ENCODE data around the gene ZNF214.

Gene ZNF214

DNA sequence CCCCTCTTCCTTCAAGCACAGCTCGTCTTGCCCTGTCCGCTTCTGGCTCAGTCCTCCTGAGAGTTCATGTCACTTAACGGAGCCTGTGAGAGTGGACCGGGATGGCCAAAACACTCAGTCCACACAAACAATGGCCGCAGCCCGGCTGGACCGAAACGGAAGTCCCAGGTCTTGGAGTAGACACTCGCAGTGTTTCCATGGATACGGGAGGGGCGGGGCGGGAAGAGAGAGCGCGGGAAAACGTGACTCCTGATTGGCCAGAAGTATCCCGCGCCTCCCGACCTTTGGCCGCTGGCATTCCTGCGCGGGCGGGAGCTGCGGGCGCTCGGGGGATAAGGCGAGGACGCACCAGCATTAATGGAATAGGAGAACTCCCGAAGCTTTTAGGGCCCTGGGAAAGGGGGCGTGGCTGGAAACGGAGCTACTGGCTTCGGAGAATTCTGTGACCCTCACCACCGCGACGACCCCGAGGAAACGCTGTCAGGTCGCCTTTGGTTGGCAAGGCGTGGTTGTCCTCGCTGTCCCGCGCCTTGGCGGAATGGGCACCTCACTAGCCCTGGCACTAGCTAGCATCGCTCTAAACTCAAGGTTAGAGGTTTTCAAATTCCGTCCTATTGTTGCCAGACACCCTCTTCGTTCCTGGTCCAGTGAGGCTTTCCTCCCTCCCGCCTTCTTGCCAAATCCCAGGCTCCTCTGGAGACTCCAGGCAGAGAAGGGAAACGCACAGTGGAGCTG lies at the start of gene ZNF214, which contains the start of gene NLRP14:
Gene ZNF214 (minus strand): TSS at position 164 of the 735 bp plus-strand sequence. CDS start 17,511 bp downstream, outside the sequence.
Gene NLRP14 (plus strand): TSS at position 297 of the 735 bp plus-strand sequence. CDS start 18,108 bp downstream, outside the sequence.
- Mint-ChIP-seq H3K9me3 (peaks cover 11% of the 10 kb centered on the region), H3K27ac (peak within 1 kb of the TSS; percentile 97), H3K36me3 (ENCODE audit: low read depth) (peaks cover 15% of the 10 kb centered on the region), H3K27me3 (ENCODE audit: low read depth, poor library complexity) (peaks cover 7% of the 10 kb centered on the region), H3K4me1 (peaks cover 22% of the 10 kb centered on the region), H3K4me3 (peak within 1 kb of the TSS; percentile 95)
- DNase-seq: peak; percentile 91
- TF ChIP-seq, protein P1, sequence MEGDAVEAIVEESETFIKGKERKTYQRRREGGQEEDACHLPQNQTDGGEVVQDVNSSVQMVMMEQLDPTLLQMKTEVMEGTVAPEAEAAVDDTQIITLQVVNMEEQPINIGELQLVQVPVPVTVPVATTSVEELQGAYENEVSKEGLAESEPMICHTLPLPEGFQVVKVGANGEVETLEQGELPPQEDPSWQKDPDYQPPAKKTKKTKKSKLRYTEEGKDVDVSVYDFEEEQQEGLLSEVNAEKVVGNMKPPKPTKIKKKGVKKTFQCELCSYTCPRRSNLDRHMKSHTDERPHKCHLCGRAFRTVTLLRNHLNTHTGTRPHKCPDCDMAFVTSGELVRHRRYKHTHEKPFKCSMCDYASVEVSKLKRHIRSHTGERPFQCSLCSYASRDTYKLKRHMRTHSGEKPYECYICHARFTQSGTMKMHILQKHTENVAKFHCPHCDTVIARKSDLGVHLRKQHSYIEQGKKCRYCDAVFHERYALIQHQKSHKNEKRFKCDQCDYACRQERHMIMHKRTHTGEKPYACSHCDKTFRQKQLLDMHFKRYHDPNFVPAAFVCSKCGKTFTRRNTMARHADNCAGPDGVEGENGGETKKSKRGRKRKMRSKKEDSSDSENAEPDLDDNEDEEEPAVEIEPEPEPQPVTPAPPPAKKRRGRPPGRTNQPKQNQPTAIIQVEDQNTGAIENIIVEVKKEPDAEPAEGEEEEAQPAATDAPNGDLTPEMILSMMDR (IDR thresholded peaks at IDR 0.05): no peak

DNA sequence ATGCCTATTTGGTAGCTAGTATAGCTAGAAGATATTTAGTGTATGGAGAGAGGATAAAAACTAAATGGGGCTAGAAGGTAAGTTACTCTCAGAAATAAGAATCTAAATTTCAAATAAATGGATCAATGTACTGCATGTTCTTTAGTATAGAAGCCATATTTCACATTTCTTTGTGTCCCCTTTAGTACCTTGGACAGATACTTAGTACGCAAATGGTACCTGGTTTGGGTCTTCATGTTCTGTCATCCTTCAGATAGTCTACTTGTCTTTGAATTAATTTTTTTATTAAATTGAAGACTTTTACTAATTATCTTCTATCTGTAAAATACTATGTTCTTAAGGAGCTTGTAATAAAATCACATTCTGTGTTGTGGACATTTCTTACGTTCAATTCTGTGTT lies 42.4 kb upstream of the ZNF214 start:
- no peaks in the 10 kb centered on the region for H3K36me3 Mint-ChIP-seq (ENCODE audit: low read depth)
- TF ChIP-seq, protein P1 (IDR thresholded peaks at IDR 0.05): no peak
- H3K4me1 Mint-ChIP-seq: no peaks in the 10 kb centered on the region
- H3K27ac Mint-ChIP-seq: no peak overlapping the region
- H3K27me3 Mint-ChIP-seq (ENCODE audit: low read depth, poor library complexity): peaks cover 10% of the 10 kb centered on the region
- no peak overlapping the region for H3K4me3 Mint-ChIP-seq
- no peak for DNase-seq
- H3K9me3 Mint-ChIP-seq: peaks cover 3% of the 10 kb centered on the region

DNA sequence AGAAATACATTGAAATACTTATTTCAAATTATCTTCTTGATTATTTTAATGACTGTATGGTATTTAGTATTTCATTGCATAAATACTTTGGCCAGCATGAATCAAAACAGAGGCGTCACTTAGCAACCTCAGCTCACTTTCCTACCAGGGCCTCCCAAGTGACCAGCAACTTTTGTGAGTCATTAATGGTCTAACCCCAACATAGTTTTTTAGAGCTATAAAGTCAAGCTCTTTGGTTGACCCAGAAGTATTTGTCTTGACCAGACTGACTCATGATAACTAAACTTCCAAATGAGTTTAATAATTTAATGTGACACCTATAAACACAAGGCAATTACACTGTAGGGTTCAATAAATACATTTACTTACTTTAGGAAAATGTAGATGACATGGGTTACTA lies 40.7 kb upstream of the ZNF214 start:
- Mint-ChIP-seq H3K9me3 (no peaks in the 10 kb centered on the region), H3K4me3 (no peak overlapping the region), H3K4me1 (no peaks in the 10 kb centered on the region), H3K36me3 (ENCODE audit: low read depth) (no peaks in the 10 kb centered on the region), H3K27me3 (ENCODE audit: low read depth, poor library complexity) (peaks cover 3% of the 10 kb centered on the region), H3K27ac (no peak overlapping the region)
- no peak for DNase-seq
- TF ChIP-seq, protein P1 (IDR thresholded peaks at IDR 0.05): no peak

DNA sequence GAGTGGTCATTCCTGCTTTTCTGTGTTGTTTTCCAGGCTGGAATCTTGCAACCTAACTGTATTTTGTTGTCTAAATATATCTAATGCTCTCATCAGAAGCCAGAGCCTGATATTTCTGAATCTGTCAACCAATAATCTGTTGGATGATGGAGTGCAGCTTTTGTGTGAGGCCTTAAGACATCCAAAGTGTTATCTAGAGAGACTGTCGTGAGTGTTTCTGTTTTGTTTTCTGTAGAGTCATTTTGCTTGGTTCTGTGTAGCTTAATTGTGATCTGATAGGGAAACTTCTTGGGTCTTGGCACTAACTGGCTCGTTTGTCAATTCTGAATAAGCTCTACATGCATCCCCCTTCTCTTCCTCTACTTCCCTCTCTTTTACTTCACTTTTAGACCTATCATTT lies 37.5 kb upstream of the ZNF214 start:
- H3K9me3 Mint-ChIP-seq: no peaks in the 10 kb centered on the region
- no peaks in the 10 kb centered on the region for H3K36me3 Mint-ChIP-seq (ENCODE audit: low read depth)
- TF ChIP-seq, protein P1 (IDR thresholded peaks at IDR 0.05): no peak
- H3K4me3 Mint-ChIP-seq: no peak overlapping the region
- H3K4me1 Mint-ChIP-seq: no peaks in the 10 kb centered on the region
- DNase-seq: no peak
- peaks cover 3% of the 10 kb centered on the region for H3K27me3 Mint-ChIP-seq (ENCODE audit: low read depth, poor library complexity)
- no peak overlapping the region for H3K27ac Mint-ChIP-seq

DNA sequence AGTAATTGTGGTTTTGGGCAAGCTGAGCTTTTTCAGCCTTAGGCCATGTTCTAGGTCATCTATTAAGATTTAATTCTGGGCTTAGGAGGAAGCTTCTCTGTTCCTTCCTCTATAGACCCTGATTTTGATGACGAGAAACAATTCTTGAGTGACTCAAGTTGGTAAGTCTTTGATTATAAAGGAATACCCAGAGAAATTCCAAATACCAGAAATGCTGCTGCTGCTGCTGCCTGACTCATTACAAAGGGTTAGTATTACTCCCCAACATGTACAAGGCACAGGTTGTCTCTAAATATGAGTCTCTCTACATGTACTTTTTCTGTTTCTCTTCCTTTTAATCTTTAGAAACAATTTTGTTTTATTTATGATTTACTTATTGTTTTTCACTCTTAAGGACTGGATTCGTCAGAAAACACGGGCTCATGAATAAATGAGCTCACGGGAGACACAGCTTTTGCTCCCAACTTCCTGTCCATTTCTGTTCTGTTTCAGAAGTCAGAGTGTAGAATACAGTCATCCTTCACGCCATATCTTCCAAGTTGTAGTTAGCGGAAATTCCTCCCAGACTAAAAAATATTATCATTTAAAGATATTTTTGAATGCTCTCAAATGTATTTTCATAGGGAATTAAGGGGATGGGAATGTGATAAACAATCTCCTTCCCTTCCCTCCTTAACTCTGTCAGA lies 36.8 kb upstream of the ZNF214 start:
- Mint-ChIP-seq H3K36me3 (ENCODE audit: low read depth) (no peaks in the 10 kb centered on the region), H3K27me3 (ENCODE audit: low read depth, poor library complexity) (peaks cover 3% of the 10 kb centered on the region)

More for the DNA sequence above, 36.8 kb upstream of the ZNF214 start:
- Mint-ChIP-seq H3K9me3 (no peaks in the 10 kb centered on the region), H3K4me1 (no peaks in the 10 kb centered on the region), H3K27ac (no peak overlapping the region), H3K4me3 (no peak overlapping the region)
- TF ChIP-seq, protein P1 (IDR thresholded peaks at IDR 0.05): no peak
- no peak for DNase-seq
